Stimulated activated effector memory CD8-positive, alpha-beta T cell treated with anti-CD3 and anti-CD28 coated beads, Interleukin-12 subunit alpha, Interleukin-12 subunit beta, amount 100 ng/mL, for 72 hours (primary cell): ENCODE results near the gene FBLN7.
"Not testable (repeated sequence)": the region's sequence is repeated elsewhere in the genome, so short reads cannot be mapped to it uniquely, and the experiment has no call there.

Experiments used
- ATAC-seq: fragments of 150-1000 bp; cut with Tn5 transposase; 2 replicates; pipeline ENCODE4 v1.10.0; 2021
- DNase-seq, 2 donors: peaks; one replicate each; pipeline ENCODE4 v3.0.0; 2021 to 2022; ENCODE audit warnings: low spot score in 2 of 2
- H3K27ac Mint-ChIP-seq: one replicate; pipeline ENCODE4 v1.8.0; 2022; ENCODE audit warnings: mild to moderate bottlenecking, mixed read lengths
- H3K36me3 Mint-ChIP-seq: one replicate; pipeline ENCODE4 v1.8.0; 2022; ENCODE audit warnings: mild to moderate bottlenecking, mixed read lengths
- H3K4me1 Mint-ChIP-seq: one replicate; pipeline ENCODE4 v1.8.0; 2022; ENCODE audit warnings: mixed read lengths
- H3K4me3 Mint-ChIP-seq: one replicate; pipeline ENCODE4 v1.8.0; 2022; ENCODE audit warnings: mild to moderate bottlenecking, mixed read lengths
- H3K9me3 Mint-ChIP-seq: one replicate; pipeline ENCODE4 v1.8.0; 2022; ENCODE audit warnings: mixed read lengths

FBLN7 gene, protein sequence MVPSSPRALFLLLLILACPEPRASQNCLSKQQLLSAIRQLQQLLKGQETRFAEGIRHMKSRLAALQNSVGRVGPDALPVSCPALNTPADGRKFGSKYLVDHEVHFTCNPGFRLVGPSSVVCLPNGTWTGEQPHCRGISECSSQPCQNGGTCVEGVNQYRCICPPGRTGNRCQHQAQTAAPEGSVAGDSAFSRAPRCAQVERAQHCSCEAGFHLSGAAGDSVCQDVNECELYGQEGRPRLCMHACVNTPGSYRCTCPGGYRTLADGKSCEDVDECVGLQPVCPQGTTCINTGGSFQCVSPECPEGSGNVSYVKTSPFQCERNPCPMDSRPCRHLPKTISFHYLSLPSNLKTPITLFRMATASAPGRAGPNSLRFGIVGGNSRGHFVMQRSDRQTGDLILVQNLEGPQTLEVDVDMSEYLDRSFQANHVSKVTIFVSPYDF

DNA sequence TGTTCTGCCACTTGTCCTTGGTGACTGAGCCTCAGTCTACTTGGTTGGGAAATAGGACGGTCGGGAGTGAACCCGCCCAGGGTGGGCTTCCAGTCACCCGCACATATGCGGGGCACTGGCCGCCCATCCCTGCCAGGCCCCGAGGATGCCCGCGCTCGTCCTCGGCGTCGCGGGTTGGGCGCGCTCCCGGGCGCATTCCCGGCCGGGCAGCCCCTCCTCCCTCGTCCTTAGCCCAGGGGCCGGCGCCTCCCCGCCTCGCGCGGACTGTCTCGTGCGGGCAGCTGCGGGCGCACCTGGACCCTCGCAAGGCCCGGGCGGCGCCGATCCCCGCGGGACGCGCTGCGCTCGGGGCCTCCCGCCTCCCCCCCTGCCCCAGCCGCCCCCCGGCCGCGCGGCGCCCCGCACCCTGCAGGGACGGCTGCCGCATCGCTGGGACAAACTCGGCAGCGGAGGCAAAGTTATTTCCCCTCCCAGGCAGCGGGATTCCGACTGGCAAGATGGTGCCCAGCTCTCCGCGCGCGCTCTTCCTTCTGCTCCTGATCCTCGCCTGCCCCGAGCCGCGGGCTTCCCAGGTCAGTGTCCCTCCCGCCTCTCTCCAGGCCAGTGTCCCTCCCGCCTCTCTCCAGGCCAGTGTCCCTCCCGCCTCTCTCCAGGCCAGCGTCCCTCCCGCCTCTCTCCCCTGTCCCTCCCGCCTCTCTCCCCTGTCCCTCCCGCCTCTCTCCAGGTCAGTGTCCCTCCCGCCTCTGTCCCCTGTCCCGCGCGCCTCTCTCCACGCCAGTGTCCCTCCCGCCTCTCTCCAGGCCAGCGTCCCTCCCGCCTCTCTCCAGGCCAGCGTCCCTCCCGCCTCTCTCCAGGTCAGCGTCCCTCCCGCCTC is at the start of gene FBLN7:
FBLN7 (plus strand) TSS at position 227 of the 874 bp plus-strand sequence; CDS start at position 498, 271 bp downstream.
- Mint-ChIP-seq H3K36me3 (no peaks in the 10 kb centered on the region), H3K4me1 (no peaks in the 10 kb centered on the region), H3K4me3 (peak within 1 kb of the TSS; percentile 30), H3K9me3 (no peaks in the 10 kb centered on the region), H3K27ac (no peak within 1 kb of the TSS)
- no peak for ATAC-seq
- DNase-seq, result peak in 1 of 2 donors; percentile 45

DNA sequence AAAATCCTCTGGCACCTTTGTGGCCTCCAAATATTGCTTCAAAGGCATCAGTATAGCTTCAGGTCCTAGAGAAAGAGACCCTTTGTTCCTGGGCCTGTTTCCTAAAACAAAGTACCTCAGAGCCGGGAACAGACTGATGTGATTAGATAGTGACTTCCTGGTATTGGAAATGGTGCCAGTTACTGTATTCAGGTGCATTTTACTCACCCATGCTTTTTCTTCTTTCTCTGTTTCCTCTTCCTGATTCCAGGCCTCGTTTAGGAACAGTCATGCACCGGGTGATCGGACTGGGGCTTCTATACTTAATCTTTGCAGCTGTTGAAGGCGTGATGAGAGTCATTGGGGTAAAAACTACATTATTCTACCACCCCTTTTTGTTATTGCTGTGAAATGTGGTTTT is 48.8 kb upstream of the FBLN7 start:
- Mint-ChIP-seq H3K36me3 (peaks cover 86% of the 10 kb centered on the region), H3K4me3 (no peak overlapping the region), H3K4me1 (peaks cover 33% of the 10 kb centered on the region), H3K27ac (no peak overlapping the region), H3K9me3 (no peaks in the 10 kb centered on the region)
- no peak for DNase-seq
- no peak for ATAC-seq

DNA sequence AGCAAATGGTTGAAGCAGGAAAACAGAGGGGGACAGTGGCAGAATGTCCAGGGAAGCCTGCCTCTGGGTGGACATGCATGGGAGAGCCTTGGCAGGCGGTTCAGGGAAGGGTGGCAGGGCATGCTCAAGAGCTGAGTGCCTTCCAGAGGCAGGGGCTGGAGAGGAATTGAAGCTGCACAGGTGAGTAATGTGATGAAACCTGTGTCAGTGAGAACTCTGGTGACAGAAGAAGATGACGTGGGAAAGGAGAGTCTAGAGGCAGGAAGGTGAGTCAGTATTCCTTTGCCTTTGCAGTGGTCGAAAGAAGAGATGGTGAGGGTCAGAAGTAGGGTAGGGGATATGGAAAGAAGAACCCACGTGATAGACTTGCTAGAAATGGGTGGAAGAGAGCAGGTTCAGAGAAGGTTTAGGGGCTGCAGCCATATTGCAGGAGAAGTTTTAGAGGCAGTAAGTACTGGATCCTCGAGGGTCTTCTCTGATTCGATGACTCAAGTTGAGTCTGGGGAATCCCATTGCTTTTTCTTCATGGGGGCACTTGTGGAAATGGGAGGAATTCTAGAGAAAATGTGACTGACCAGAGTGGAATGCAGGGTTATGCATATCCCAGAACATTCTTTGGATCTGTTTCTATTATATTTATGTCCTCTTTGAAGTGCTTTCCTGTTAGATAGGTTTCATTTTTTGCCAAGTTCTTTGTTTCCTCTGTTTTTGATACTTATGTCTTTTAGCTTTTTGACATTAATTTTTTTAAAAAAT is 45.7 kb upstream of the FBLN7 start:
- Mint-ChIP-seq H3K4me1 (peaks cover 14% of the 10 kb centered on the region), H3K9me3 (no peaks in the 10 kb centered on the region), H3K36me3 (peaks cover 86% of the 10 kb centered on the region), H3K4me3 (no peak overlapping the region), H3K27ac (peak overlapping the region; percentile 10)
- ATAC-seq, result peak; percentile 74
- DNase-seq, result no peak

DNA sequence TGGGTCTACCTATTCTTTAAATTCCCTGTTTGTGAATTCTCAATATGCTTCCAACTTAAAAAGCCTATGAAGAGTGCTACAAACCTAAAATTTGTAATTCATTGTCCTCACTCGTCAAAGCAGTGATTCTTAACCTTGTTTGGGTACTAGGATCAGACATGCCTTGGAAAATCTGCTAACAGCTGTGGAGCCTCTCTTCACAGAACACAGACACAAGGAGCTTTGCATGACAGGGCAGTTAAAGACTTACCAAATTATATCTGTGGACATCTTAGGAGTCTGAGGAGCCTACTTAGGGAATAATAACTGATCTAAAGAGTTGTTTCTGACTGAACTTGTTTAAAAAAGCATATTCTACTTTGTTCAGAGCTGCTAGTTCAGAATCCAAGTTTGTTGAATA is 45.0 kb upstream of the FBLN7 start:
- Mint-ChIP-seq H3K9me3 (no peaks in the 10 kb centered on the region), H3K4me1 (peaks cover 10% of the 10 kb centered on the region), H3K36me3 (peaks cover 87% of the 10 kb centered on the region), H3K4me3 (no peak overlapping the region), H3K27ac (no peak overlapping the region)
- DNase-seq (no peak), ATAC-seq (no peak)

DNA sequence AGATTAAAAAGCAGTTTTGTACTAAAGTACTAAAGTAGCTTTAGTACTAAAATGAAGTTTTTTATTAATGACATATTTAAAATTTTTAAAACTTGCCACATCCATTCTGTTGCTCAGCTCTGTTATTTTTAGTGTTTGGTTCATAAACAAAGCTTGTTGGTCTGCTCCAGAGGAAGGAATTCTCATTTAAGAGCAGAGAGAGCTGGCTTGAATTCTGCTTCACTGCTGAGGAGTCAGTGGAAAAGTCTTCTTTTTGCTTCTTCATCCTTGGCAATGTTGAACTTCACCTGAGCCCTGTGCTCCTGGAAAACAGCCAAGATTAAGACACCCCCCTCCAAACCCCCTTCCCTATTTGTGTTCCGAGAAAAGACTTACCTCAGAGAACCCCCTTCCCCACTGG is 42.5 kb upstream of the FBLN7 start:
- H3K4me3 Mint-ChIP-seq, result no peak overlapping the region
- ATAC-seq (no peak), DNase-seq (no peak)
- peaks cover 88% of the 10 kb centered on the region for H3K36me3 Mint-ChIP-seq
- H3K4me1 Mint-ChIP-seq, result peaks cover 10% of the 10 kb centered on the region
- H3K27ac Mint-ChIP-seq, result no peak overlapping the region
- no peaks in the 10 kb centered on the region for H3K9me3 Mint-ChIP-seq

DNA sequence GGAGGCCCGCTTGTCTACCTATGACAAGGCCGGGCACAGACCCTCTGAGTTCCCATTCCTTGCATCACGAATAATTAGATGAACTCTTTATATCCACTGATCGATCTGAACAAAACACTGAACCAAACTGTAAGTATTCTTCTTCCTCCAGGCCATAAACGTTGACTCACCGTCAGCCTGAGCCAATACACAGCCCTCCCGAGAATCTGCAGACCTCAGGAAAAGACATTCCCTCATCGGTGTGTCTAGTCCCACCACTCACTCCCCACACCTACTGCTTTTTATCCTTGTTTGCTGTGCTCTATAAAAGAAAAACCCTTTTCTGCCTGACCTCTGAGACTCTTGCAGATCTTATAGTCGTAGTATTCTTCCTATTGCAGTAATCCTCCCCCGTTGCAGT is 42.1 kb upstream of the FBLN7 start:
- Mint-ChIP-seq H3K4me3 (no peak overlapping the region), H3K27ac (no peak overlapping the region), H3K9me3 (no peaks in the 10 kb centered on the region), H3K4me1 (peaks cover 10% of the 10 kb centered on the region), H3K36me3 (peaks cover 88% of the 10 kb centered on the region)
- no peak for ATAC-seq
- DNase-seq, result no peak

DNA sequence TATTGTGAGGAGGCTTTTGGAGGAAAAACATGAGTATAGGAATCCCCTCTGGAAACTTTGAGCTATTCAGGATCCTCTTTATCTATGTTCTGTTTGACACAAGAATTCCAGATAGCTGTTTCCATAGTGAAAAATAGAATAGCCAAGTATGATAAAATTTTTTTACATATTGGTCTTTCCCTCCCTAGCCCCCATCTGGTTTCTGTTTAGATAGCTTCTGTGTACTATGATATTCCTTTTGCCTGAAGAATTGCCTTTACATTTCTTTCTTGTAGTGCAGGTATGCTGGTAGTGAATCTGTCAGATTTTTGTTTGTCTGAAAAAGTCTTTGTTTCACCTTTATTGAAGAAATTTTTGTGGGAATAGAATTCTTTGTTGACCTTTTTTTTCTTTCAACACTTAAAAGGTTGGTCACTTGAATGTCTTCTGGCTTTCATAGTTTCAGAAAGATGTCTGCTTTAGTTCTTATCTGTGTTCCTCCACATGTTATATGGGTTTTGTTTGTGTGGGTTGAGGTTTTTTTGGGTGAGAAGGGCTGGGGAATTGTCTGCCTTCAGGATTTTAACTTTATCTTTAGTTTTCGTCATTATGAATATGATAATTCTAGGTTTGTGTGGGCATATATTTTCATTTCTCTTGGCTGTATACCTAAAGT is 29.9 kb upstream of the FBLN7 start:
- H3K4me1 Mint-ChIP-seq, result no peaks in the 10 kb centered on the region
- no peak overlapping the region for H3K27ac Mint-ChIP-seq
- peaks cover 7% of the 10 kb centered on the region for H3K9me3 Mint-ChIP-seq
- no peak for ATAC-seq
- DNase-seq, result no peak
- H3K36me3 Mint-ChIP-seq, result peaks cover 92% of the 10 kb centered on the region
- no peak overlapping the region for H3K4me3 Mint-ChIP-seq

DNA sequence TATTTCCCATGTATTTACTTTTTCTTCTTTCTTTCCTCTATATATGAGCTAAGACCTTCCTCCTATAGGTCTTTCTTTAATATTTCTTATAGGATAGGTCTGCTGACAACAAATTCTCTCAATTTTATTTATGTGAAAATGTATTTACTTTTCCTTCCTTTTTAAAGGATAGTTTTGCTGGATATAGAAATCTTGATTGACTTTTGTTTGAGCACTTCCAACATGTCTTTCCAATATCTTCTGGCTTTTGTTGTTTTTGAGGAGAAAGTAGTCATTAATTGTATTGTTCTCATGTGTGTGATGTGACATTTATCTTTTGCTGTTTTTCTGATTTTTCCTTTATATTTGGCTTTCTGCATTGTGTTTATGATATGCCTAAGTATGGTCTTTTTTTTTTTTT is 28.9 kb upstream of the FBLN7 start:
- ATAC-seq (no peak), DNase-seq (no peak)
- Mint-ChIP-seq H3K27ac (no peak overlapping the region), H3K9me3 (peaks cover 7% of the 10 kb centered on the region), H3K4me3 (no peak overlapping the region), H3K4me1 (no peaks in the 10 kb centered on the region), H3K36me3 (peaks cover 85% of the 10 kb centered on the region)

DNA sequence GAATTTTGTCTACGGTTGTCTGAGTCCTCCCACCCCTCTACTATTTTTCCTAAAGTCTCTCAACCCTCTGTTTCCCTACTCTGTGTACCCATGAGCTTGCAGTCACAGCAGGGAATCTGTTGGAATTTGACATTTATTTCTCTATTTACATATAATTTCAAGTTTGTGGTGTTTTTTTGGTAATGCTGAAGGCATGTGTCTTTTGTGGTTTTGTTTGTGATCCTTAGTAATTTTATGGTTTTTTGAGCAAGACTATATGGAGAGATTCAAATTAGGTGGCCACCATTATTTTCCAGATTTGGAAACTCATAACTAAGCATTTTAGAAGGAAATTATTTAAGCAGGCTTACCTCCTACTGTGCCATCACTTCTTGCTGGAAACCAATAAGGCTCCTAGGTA is 27.2 kb upstream of the FBLN7 start:
- Mint-ChIP-seq H3K9me3 (peaks cover 7% of the 10 kb centered on the region), H3K27ac (no peak overlapping the region), H3K36me3 (peaks cover 83% of the 10 kb centered on the region), H3K4me1 (no peaks in the 10 kb centered on the region), H3K4me3 (no peak overlapping the region)
- DNase-seq (no peak), ATAC-seq (no peak)

DNA sequence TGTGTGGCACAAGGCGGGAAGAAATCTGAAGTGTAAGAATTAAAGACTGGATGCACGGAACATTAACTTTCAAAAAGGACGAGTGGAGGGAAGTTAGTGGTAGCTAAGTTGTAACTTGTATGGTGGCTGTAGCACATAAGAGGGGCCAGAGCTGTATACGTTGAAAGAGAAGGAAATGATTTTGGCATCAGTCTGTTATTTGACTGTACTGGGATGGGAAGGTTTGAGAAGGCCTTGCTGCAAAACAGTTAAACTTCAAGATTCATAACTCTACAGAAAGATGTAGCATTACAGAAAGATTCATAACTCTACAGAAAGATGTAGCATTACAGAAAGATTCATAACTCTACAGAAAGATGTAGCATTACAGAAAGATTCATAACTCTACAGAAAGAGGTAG is 24.8 kb upstream of the FBLN7 start:
- H3K4me1 Mint-ChIP-seq, DNase-seq, H3K9me3 Mint-ChIP-seq, H3K4me3 Mint-ChIP-seq: not testable (repeated sequence)
- ATAC-seq, result peak; percentile 47
- peak overlapping the region; percentile 62 for H3K27ac Mint-ChIP-seq
- H3K36me3 Mint-ChIP-seq, result peaks cover 80% of the 10 kb centered on the region

DNA sequence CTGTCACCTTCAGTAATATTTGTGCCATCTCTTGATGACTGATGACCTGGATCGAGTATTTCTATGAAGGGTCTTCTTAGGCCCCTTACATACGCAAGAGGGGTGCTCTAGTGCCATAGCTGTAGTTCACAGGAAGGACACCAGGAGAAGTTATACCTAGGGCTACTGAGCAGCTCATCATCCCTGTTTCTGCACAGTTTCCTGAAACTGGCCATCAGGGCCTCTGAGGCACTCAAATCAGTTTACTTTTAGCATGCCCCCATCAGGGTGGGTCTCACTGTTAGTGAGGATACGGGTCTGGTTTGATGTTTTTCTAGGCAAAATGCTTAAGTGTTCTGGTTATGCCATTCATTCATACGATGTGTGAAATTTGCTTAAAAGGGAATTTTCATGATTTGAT is 20.0 kb upstream of the FBLN7 start:
- ATAC-seq (no peak), DNase-seq (no peak)
- peak overlapping the region; percentile 45 for H3K27ac Mint-ChIP-seq
- H3K4me1 Mint-ChIP-seq, result peaks cover 2% of the 10 kb centered on the region
- H3K36me3 Mint-ChIP-seq, result peaks cover 32% of the 10 kb centered on the region
- no peaks in the 10 kb centered on the region for H3K9me3 Mint-ChIP-seq
- no peak overlapping the region for H3K4me3 Mint-ChIP-seq

DNA sequence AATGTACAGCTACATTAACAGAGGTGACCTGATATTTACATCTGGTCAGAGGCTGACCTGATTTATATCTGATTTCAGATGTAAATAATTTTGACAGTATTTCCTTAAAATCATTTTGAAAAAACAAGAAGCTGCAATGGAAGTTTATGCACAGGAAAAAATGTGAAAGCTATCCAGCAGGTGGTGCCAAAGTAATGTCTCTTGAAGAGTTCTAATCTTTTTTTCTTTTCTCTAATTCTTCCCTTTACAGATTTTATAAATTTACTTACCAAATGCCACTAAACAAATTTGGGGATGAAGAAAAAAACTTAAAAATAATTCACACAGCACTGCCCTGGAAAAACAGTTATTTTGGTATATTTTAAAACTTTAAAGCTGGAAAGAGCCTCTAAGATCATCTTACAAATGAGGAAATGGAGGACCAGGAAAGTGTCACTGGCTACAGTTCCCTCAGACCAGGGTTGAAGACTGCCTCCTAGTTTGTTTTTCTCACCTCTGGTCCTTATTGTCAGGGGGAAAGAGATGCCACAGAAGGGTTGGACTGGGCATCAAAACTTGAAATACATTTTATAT is 16.4 kb upstream of the FBLN7 start:
- DNase-seq (no peak), ATAC-seq (no peak)
- H3K9me3 Mint-ChIP-seq, result peaks cover 3% of the 10 kb centered on the region
- H3K4me3 Mint-ChIP-seq, result no peak overlapping the region
- no peak overlapping the region for H3K27ac Mint-ChIP-seq
- peaks cover 6% of the 10 kb centered on the region for H3K4me1 Mint-ChIP-seq
- H3K36me3 Mint-ChIP-seq, result peaks cover 14% of the 10 kb centered on the region

DNA sequence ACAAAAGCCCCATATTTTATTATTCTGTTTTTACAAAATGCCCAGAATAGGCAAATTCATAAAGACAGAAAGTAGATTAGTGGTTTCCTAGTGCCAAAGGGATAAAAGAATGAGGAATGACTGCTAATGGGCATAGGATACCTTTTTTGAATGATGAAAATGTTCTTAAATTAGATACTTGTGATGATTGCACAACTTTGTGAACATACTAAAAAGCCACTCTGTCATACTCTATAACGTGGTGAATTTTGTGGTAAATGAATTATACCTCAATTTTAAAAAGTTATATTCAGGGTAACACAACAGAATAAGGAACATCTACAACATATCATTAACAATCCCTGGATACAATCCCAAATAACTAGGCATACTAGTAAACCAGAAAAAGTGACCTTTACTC is 9.1 kb upstream of the FBLN7 start:
- Mint-ChIP-seq H3K27ac (no peak overlapping the region), H3K9me3 (peaks cover 8% of the 10 kb centered on the region), H3K4me1 (no peaks in the 10 kb centered on the region), H3K36me3 (no peaks in the 10 kb centered on the region), H3K4me3 (no peak overlapping the region)
- ATAC-seq (no peak), DNase-seq (no peak)

DNA sequence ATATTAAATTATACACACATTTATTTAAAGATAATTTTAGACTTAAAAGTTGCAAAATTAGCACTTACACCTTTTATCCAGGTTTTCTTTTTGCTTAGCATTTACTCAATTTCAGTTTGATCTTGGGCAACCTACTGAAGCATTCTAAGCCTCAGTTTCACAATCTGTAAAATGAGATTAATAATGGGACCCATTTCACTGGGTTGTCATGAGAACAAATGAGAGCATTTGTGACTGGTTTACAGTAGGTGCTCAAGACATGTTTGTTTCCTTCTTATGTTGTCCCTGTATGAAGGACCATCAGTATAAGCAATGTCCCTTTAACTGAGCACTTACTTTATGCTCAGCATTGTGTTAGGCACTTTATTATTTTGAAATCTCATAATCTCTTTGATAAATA is 4.8 kb upstream of the FBLN7 start:
- no peaks in the 10 kb centered on the region for H3K4me1 Mint-ChIP-seq
- H3K27ac Mint-ChIP-seq, result no peak overlapping the region
- H3K36me3 Mint-ChIP-seq, result no peaks in the 10 kb centered on the region
- peaks cover 5% of the 10 kb centered on the region for H3K9me3 Mint-ChIP-seq
- no peak for DNase-seq
- H3K4me3 Mint-ChIP-seq, result no peak overlapping the region
- ATAC-seq, result no peak
